ENCODE data around the gene FOXL3.

Gene FOXL3

DNA sequence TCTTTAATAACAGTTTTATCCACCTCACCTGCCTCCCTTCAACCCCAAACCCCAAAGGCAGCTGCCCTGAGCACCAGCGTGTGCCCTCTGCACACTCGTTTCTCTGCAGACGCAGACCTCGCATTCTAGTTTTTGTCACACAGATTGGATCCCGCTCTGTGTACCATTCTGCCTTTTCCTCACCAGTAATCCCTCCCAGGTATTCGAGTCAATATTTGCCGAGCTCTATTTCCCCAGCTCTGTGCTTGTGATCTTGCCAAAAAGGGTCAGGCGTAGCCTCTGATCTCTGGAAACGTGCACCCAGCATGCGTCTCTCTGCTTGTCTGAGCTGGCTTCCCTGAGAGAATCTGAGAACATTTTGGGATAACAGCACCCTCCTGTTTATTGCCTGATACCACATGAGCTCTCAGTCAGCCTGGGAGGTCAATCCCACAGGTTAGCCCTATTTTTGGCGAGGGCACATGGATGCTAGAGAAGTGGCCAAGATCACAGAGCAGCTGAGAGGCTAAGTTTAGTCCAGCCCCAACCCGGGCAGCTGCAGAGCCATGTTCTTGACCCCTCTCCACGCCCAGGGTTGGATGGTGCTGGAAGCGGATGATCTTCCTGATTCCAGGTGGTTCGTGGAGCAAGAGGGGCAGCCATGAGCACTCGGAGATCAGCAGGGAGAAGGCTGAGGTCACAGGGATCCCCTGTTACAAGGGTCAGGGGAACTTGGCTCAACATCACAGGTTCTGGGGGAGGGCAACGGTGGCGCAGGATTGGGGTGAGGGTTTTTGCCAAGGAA, 29.1 kb downstream of the FOXL3 start:
- no peak overlapping the region for H2BK15ac ChIP-seq (replicated peaks; ENCODE audit: low read depth)
- no peak overlapping the region for H2BK120ac ChIP-seq (ENCODE audit: low read depth, low read length)
- no peak overlapping the region for H3K23ac ChIP-seq (ENCODE audit: low read length)
- no peak overlapping the region for H3K4me2 ChIP-seq (ENCODE audit: low read length)
- no peak overlapping the region for H4K5ac ChIP-seq (ENCODE audit: low read length)
- H4K8ac ChIP-seq (ENCODE audit: low read depth, low read length): no peak overlapping the region
- no peak overlapping the region for H2AK5ac ChIP-seq (ENCODE audit: low read length)
- no peaks in the 10 kb centered on the region for H3K79me1 ChIP-seq (ENCODE audit: low read length)
- WGBS (ENCODE audit: extremely low coverage, insufficient coverage, low lambda C conversion rate): no CpG with 5 or more reads among the region's 18 CpGs
- no peak overlapping the region for H3K18ac ChIP-seq (ENCODE audit: low read length)
- H3K27ac ChIP-seq (ENCODE audit: low read depth, low read length): no peak overlapping the region
- H3K4me3 ChIP-seq (ENCODE audit: low read length): no peak overlapping the region
- H3K4me1 ChIP-seq (ENCODE audit: control insufficient read depth, low read depth, low read length): no peaks in the 10 kb centered on the region
- no peaks in the 10 kb centered on the region for H3K36me3 ChIP-seq (ENCODE audit: control insufficient read depth, insufficient read depth, low read length)
- H3K4ac ChIP-seq (ENCODE audit: low read depth, low read length): no peak overlapping the region
- no peak overlapping the region for H2BK5ac ChIP-seq (ENCODE audit: low read length)
- no peaks in the 10 kb centered on the region for H3K79me2 ChIP-seq (ENCODE audit: control insufficient read depth, insufficient read depth, low read length)
- H3K56ac ChIP-seq (ENCODE audit: low read length): no peak overlapping the region
- no peak for DNase-seq
- no peak overlapping the region for H3K9ac ChIP-seq (ENCODE audit: low read length)
- no peaks in the 10 kb centered on the region for H3K27me3 ChIP-seq (ENCODE audit: insufficient read depth, low read length, poor library complexity)

DNA sequence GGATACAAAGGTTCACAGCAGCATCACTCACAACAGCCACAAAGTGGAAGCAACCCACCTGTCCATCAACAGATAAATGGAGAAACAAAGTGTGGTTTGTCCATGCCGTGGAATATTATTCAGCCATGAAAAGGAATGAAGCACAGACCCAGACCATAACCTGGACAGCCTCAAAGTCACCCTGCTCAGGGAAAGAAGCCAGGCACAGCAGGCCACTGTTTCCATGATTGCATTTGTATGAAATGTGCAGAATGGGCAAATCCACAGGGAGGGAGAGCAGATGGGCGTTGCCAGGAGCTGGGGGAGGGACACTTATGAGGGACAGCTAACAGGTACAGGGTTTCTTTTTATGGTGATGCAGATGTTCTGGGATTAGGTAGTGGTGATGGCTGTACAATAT, 30.3 kb downstream of the FOXL3 start:
- Histone ChIP-seq H3K9ac (ENCODE audit: low read length) (no peak overlapping the region), H3K36me3 (ENCODE audit: control insufficient read depth, insufficient read depth, low read length) (no peaks in the 10 kb centered on the region), H3K27me3 (ENCODE audit: insufficient read depth, low read length, poor library complexity) (no peaks in the 10 kb centered on the region), H3K56ac (ENCODE audit: low read length) (no peak overlapping the region), H3K18ac (ENCODE audit: low read length) (no peak overlapping the region), H3K4me1 (ENCODE audit: control insufficient read depth, low read depth, low read length) (no peaks in the 10 kb centered on the region), H2BK120ac (ENCODE audit: low read depth, low read length) (no peak overlapping the region), H3K4me3 (ENCODE audit: low read length) (no peak overlapping the region), H2BK5ac (ENCODE audit: low read length) (no peak overlapping the region), H3K23ac (ENCODE audit: low read length) (no peak overlapping the region), H3K79me2 (ENCODE audit: control insufficient read depth, insufficient read depth, low read length) (no peaks in the 10 kb centered on the region), H4K5ac (ENCODE audit: low read length) (no peak overlapping the region), H4K8ac (ENCODE audit: low read depth, low read length) (no peak overlapping the region), H3K4me2 (ENCODE audit: low read length) (no peak overlapping the region), H3K4ac (ENCODE audit: low read depth, low read length) (no peak overlapping the region), H3K79me1 (ENCODE audit: low read length) (no peaks in the 10 kb centered on the region), H2AK5ac (ENCODE audit: low read length) (no peak overlapping the region), H3K27ac (ENCODE audit: low read depth, low read length) (no peak overlapping the region), H2BK15ac (replicated peaks; ENCODE audit: low read depth) (no peak overlapping the region)
- WGBS (ENCODE audit: extremely low coverage, insufficient coverage, low lambda C conversion rate): no CpG with 5 or more reads among the region's 2 CpGs
- no peak for DNase-seq

DNA sequence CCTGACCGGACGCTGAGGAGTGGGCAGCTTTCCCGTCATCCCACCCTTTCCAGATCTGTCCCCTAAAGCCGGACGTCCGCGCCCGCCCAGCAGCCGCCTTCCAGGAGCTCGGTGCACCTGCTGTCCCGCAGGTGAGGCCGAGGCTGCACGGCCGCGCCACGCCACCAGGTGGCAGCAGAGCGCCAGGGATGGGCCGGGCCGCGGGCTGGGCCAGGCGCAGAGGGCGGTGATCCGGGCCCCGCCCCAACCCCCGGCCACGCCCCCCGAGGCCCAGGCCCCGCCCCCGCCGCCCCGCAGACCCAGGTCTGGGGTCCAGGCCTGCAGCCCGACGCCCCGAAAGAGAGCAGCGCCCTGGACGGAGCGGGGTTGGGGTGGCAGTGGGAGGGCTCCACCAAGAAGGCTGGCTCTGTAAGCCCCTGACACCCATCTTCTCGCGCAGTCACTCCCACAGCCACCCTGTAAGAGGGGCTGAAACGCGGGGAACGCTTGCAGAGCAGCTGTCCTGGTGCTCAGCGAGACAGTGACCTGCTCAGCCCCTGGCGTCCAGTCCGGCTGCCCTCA, 32.2 kb downstream of the FOXL3 start:
- H3K18ac ChIP-seq (ENCODE audit: low read length): no peak overlapping the region
- H4K8ac ChIP-seq (ENCODE audit: low read depth, low read length): no peak overlapping the region
- no peak overlapping the region for H4K5ac ChIP-seq (ENCODE audit: low read length)
- H3K36me3 ChIP-seq (ENCODE audit: control insufficient read depth, insufficient read depth, low read length): no peaks in the 10 kb centered on the region
- H3K27me3 ChIP-seq (ENCODE audit: insufficient read depth, low read length, poor library complexity): no peaks in the 10 kb centered on the region
- H2BK5ac ChIP-seq (ENCODE audit: low read length): no peak overlapping the region
- H3K27ac ChIP-seq (ENCODE audit: low read depth, low read length): no peak overlapping the region
- no peaks in the 10 kb centered on the region for H3K79me2 ChIP-seq (ENCODE audit: control insufficient read depth, insufficient read depth, low read length)
- H3K9ac ChIP-seq (ENCODE audit: low read length): no peak overlapping the region
- H2BK15ac ChIP-seq (replicated peaks; ENCODE audit: low read depth): no peak overlapping the region
- no peak overlapping the region for H3K4me3 ChIP-seq (ENCODE audit: low read length)
- no peaks in the 10 kb centered on the region for H3K4me1 ChIP-seq (ENCODE audit: control insufficient read depth, low read depth, low read length)
- H3K4me2 ChIP-seq (ENCODE audit: low read length): no peak overlapping the region
- H2BK120ac ChIP-seq (ENCODE audit: low read depth, low read length): no peak overlapping the region
- no peak overlapping the region for H3K4ac ChIP-seq (ENCODE audit: low read depth, low read length)
- H3K56ac ChIP-seq (ENCODE audit: low read length): no peak overlapping the region
- no peak overlapping the region for H2AK5ac ChIP-seq (ENCODE audit: low read length)
- no peak overlapping the region for H3K23ac ChIP-seq (ENCODE audit: low read length)
- H3K79me1 ChIP-seq (ENCODE audit: low read length): no peaks in the 10 kb centered on the region
- WGBS (ENCODE audit: extremely low coverage, insufficient coverage, low lambda C conversion rate): no CpG with 5 or more reads among the region's 45 CpGs
- peak; percentile 52 for DNase-seq

GRCh38 chr7:322708-323111, 32.7 kb downstream of the FOXL3 start:
- Histone ChIP-seq H3K9ac (ENCODE audit: low read length) (no peak overlapping the region), H3K23ac (ENCODE audit: low read length) (no peak overlapping the region), H3K27ac (ENCODE audit: low read depth, low read length) (no peak overlapping the region), H2BK5ac (ENCODE audit: low read length) (no peak overlapping the region), H3K4me1 (ENCODE audit: control insufficient read depth, low read depth, low read length) (no peaks in the 10 kb centered on the region), H2BK15ac (replicated peaks; ENCODE audit: low read depth) (no peak overlapping the region), H4K8ac (ENCODE audit: low read depth, low read length) (no peak overlapping the region), H4K5ac (ENCODE audit: low read length) (no peak overlapping the region), H3K36me3 (ENCODE audit: control insufficient read depth, insufficient read depth, low read length) (no peaks in the 10 kb centered on the region), H2BK120ac (ENCODE audit: low read depth, low read length) (no peak overlapping the region), H2AK5ac (ENCODE audit: low read length) (no peak overlapping the region), H3K27me3 (ENCODE audit: insufficient read depth, low read length, poor library complexity) (no peaks in the 10 kb centered on the region), H3K4me3 (ENCODE audit: low read length) (no peak overlapping the region), H3K4me2 (ENCODE audit: low read length) (no peak overlapping the region), H3K56ac (ENCODE audit: low read length) (no peak overlapping the region), H3K18ac (ENCODE audit: low read length) (no peak overlapping the region), H3K79me2 (ENCODE audit: control insufficient read depth, insufficient read depth, low read length) (no peaks in the 10 kb centered on the region), H3K4ac (ENCODE audit: low read depth, low read length) (no peak overlapping the region), H3K79me1 (ENCODE audit: low read length) (no peaks in the 10 kb centered on the region)
- DNase-seq: no peak
- no CpG with 5 or more reads among the region's 6 CpGs for WGBS (ENCODE audit: extremely low coverage, insufficient coverage, low lambda C conversion rate)

DNA sequence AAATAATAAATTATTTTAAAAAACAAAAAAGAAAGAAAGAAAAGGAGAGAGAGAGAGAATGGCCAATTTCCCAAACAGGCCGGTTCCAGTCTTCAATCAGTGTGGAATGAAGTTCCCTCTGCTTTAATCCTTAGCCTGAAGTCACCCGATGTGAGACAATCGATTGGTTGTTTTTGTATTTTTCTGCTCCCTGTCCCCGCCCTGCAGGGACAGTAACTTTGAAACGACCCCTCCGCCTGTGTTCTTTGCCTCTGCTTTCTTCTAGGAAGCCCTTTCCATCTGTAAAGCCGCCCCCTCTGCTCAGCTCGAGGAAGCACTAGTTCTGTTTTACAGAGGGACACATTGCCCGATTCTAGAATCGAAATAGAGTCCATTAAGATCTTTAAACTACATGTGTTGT, 33.4 kb downstream of the FOXL3 start:
- no peak overlapping the region for H3K27ac ChIP-seq (ENCODE audit: low read depth, low read length)
- H3K4me3 ChIP-seq (ENCODE audit: low read length): no peak overlapping the region
- no peak overlapping the region for H2AK5ac ChIP-seq (ENCODE audit: low read length)
- no peak overlapping the region for H3K23ac ChIP-seq (ENCODE audit: low read length)
- no CpG with 5 or more reads among the region's 10 CpGs for WGBS (ENCODE audit: extremely low coverage, insufficient coverage, low lambda C conversion rate)
- no peak overlapping the region for H4K8ac ChIP-seq (ENCODE audit: low read depth, low read length)
- DNase-seq: no peak
- no peak overlapping the region for H3K56ac ChIP-seq (ENCODE audit: low read length)
- no peak overlapping the region for H3K4me2 ChIP-seq (ENCODE audit: low read length)
- no peak overlapping the region for H2BK5ac ChIP-seq (ENCODE audit: low read length)
- no peak overlapping the region for H3K18ac ChIP-seq (ENCODE audit: low read length)
- H4K5ac ChIP-seq (ENCODE audit: low read length): no peak overlapping the region
- H3K27me3 ChIP-seq (ENCODE audit: insufficient read depth, low read length, poor library complexity): no peaks in the 10 kb centered on the region
- no peak overlapping the region for H2BK120ac ChIP-seq (ENCODE audit: low read depth, low read length)
- H3K79me2 ChIP-seq (ENCODE audit: control insufficient read depth, insufficient read depth, low read length): no peaks in the 10 kb centered on the region
- no peaks in the 10 kb centered on the region for H3K79me1 ChIP-seq (ENCODE audit: low read length)
- H3K9ac ChIP-seq (ENCODE audit: low read length): no peak overlapping the region
- H3K4ac ChIP-seq (ENCODE audit: low read depth, low read length): no peak overlapping the region
- no peaks in the 10 kb centered on the region for H3K36me3 ChIP-seq (ENCODE audit: control insufficient read depth, insufficient read depth, low read length)
- no peaks in the 10 kb centered on the region for H3K4me1 ChIP-seq (ENCODE audit: control insufficient read depth, low read depth, low read length)
- H2BK15ac ChIP-seq (replicated peaks; ENCODE audit: low read depth): no peak overlapping the region

DNA sequence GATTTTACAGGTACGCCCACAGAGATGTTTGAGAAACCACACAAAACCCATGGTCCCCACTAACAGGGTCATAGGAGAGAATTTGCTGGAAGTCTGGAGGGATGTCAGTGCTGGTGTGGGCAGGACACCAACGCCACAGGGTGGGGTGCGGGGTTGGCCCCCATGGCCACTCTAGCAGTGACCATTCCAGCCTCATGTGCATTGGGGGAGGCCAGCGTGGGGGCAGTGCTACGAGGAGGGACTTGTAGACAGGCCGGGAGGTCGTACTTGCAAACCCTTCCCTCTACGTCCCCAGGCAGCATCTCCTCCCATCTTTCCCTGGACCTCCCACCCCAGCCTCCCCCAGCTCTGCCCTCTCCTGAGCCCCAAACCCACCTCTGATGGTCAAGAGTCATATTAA, 34.0 kb downstream of the FOXL3 start:
- Histone ChIP-seq H3K4me3 (ENCODE audit: low read length) (no peak overlapping the region), H3K79me2 (ENCODE audit: control insufficient read depth, insufficient read depth, low read length) (no peaks in the 10 kb centered on the region), H3K18ac (ENCODE audit: low read length) (no peak overlapping the region), H3K4ac (ENCODE audit: low read depth, low read length) (no peak overlapping the region), H3K4me2 (ENCODE audit: low read length) (no peak overlapping the region), H3K4me1 (ENCODE audit: control insufficient read depth, low read depth, low read length) (no peaks in the 10 kb centered on the region), H2BK5ac (ENCODE audit: low read length) (no peak overlapping the region), H2BK15ac (replicated peaks; ENCODE audit: low read depth) (no peak overlapping the region), H4K5ac (ENCODE audit: low read length) (no peak overlapping the region), H4K8ac (ENCODE audit: low read depth, low read length) (no peak overlapping the region), H3K36me3 (ENCODE audit: control insufficient read depth, insufficient read depth, low read length) (no peaks in the 10 kb centered on the region), H3K56ac (ENCODE audit: low read length) (no peak overlapping the region), H3K9ac (ENCODE audit: low read length) (no peak overlapping the region), H3K23ac (ENCODE audit: low read length) (no peak overlapping the region), H2AK5ac (ENCODE audit: low read length) (no peak overlapping the region), H3K27me3 (ENCODE audit: insufficient read depth, low read length, poor library complexity) (no peaks in the 10 kb centered on the region), H3K79me1 (ENCODE audit: low read length) (no peaks in the 10 kb centered on the region), H2BK120ac (ENCODE audit: low read depth, low read length) (no peak overlapping the region), H3K27ac (ENCODE audit: low read depth, low read length) (no peak overlapping the region)
- no peak for DNase-seq
- no CpG with 5 or more reads among the region's 8 CpGs for WGBS (ENCODE audit: extremely low coverage, insufficient coverage, low lambda C conversion rate)

All from mesendoderm (in vitro differentiated cells).